SK-N-MC (cell line): ENCODE results near the gene CILP.

Source experiments
- DNase-seq: peaks from one replicate; pipeline ENCODE4 v3.0.0-alpha.2; 2011; ENCODE audit warnings: low read depth, low spot score
- H3K27ac ChIP-seq: fragments of 200-600 bp; sonication (generic); 2 replicates; pipeline ENCODE4 v1.5.1; 2016; ENCODE audit warnings: mixed run types
- H3K36me3 ChIP-seq: fragments of 200-600 bp; sonication (generic); 2 replicates; pipeline ENCODE4 v1.6.1; 2017; ENCODE audit warnings: antibody characterized with exemption, low read length, mixed read lengths; ENCODE audit not compliant: insufficient read depth
- H3K4me3 ChIP-seq: fragments of 200-600 bp; sonication (generic); 2 replicates; pipeline ENCODE4 v1.5.1; 2016
- H3K9ac ChIP-seq: fragments of 200-600 bp; sonication (generic); 2 replicates; pipeline ENCODE4 v1.8.0; 2017; ENCODE audit warnings: mixed run types, mixed read lengths; ENCODE audit not compliant: insufficient read length
- H3K9me3 ChIP-seq: fragments of 200-600 bp; sonication (generic); 2 replicates; pipeline ENCODE4 v1.6.1; 2017; ENCODE audit warnings: low read depth, mild to moderate bottlenecking, antibody characterized with exemption, low read length, moderate library complexity, mixed read lengths
- EZH2 ChIP-seq: fragments of 200-600 bp; sonication (generic); IDR thresholded peaks from one replicate; pipeline ENCODE4 v1.6.1; 2017; ENCODE audit warnings: antibody characterized with exemption
- FOXP2 ChIP-seq: optimal IDR thresholded peaks from 2 replicates; pipeline ENCODE3; 2011; ENCODE audit warnings: mild to moderate bottlenecking, moderate library complexity; ENCODE audit not compliant: insufficient read depth; ENCODE audit errors: extremely low read length, control extremely low read depth
- POLR2AphosphoS5 ChIP-seq: IDR thresholded peaks from 2 replicates; pipeline ENCODE4 v1.6.1; 2012; ENCODE audit warnings: mild to moderate bottlenecking, low read depth, low read length, borderline replicate concordance

The CILP gene

GRCh38 chr15:65163041-65163440, 48.2 kb downstream of the CILP start:
- DNase-seq, result no peak
- H3K9me3 ChIP-seq, result no peaks in the 10 kb centered on the region
- H3K27ac ChIP-seq, result no peak overlapping the region
- peaks cover 40% of the 10 kb centered on the region for H3K36me3 ChIP-seq
- no peak overlapping the region for H3K4me3 ChIP-seq
- TF ChIP-seq EZH2, result no peak
- no peak for TF ChIP-seq FOXP2
- no peak for TF ChIP-seq POLR2AphosphoS5
- no peak overlapping the region for H3K9ac ChIP-seq

- Histone ChIP-seq H3K4me3 (no peak overlapping the region), H3K9me3 (no peaks in the 10 kb centered on the region), H3K9ac (no peak overlapping the region), H3K36me3 (peaks cover 69% of the 10 kb centered on the region), H3K27ac (no peak overlapping the region)
- no peak for DNase-seq
- TF ChIP-seq POLR2AphosphoS5 (no peak), EZH2 (no peak), FOXP2 (no peak)
Measured at GRCh38 chr15:65156692-65157091, 54.6 kb downstream of the CILP start.

GRCh38 chr15:65154720-65155119, 56.6 kb downstream of the CILP start:
- no peak overlapping the region for H3K9ac ChIP-seq
- no peaks in the 10 kb centered on the region for H3K9me3 ChIP-seq
- TF ChIP-seq EZH2, result no peak
- no peak for TF ChIP-seq POLR2AphosphoS5
- no peak for TF ChIP-seq FOXP2
- H3K4me3 ChIP-seq, result no peak overlapping the region
- no peak overlapping the region for H3K27ac ChIP-seq
- no peak for DNase-seq
- peaks cover 81% of the 10 kb centered on the region for H3K36me3 ChIP-seq

- H3K36me3 ChIP-seq, result peaks cover 40% of the 10 kb centered on the region
- no peak overlapping the region for H3K9ac ChIP-seq
- no peak for DNase-seq
- H3K27ac ChIP-seq, result no peak overlapping the region
- H3K9me3 ChIP-seq, result no peaks in the 10 kb centered on the region
- TF ChIP-seq EZH2 (no peak), POLR2AphosphoS5 (no peak), FOXP2 (no peak)
- no peak overlapping the region for H3K4me3 ChIP-seq
Measured at GRCh38 chr15:65147902-65148301, 63.4 kb downstream of the CILP start.

- TF ChIP-seq POLR2AphosphoS5, result no peak
- Histone ChIP-seq H3K9me3 (no peaks in the 10 kb centered on the region), H3K4me3 (no peak overlapping the region), H3K9ac (no peak overlapping the region), H3K36me3 (peaks cover 32% of the 10 kb centered on the region), H3K27ac (no peak overlapping the region)
- DNase-seq, result no peak
Measured at GRCh38 chr15:65146438-65146837, 64.8 kb downstream of the CILP start.
